Gastrocnemius medialis (tissue), 4 donors: Measurements from ENCODE around the gene SND1. TPM values are rescaled to one million over a fixed set of nuclear protein-coding genes. Genes with fewer than 3 reads are reported as not detected.

Source experiments
- ATAC-seq, 2 donors: fragments of 150-250 bp; one replicate each; pipeline ENCODE4 v1.9.1; 2016
- DNase-seq, 2 donors: peaks; one replicate each; pipeline ENCODE4 v3.0.0-alpha.2; 2019
- H3K27ac ChIP-seq, 4 donors: fragments of 200-600 bp; sonication (generic); 1 replicate in 1 of 4; 2 replicates in 3 of 4; pipeline ENCODE4 v1.5.1; 2016 to 2018; ENCODE audit warnings: mild to moderate bottlenecking in 2 of 4, moderate library complexity in 1 of 4
- H3K27me3 ChIP-seq, 3 donors: fragments of 200-600 bp; sonication (generic) in 2 of 3; 1 replicate in 1 of 3; 2 replicates in 2 of 3; pipeline versions ENCODE4 v1.5.1 to v1.6.0; 2016 to 2019; ENCODE audit warnings: mild to moderate bottlenecking in 1 of 3, moderate library complexity in 1 of 3
- H3K36me3 ChIP-seq, 2 donors: fragments of 200-600 bp; sonication (generic) in 1 of 2; one replicate each; pipeline ENCODE4 v1.5.1; 2017 to 2018
- H3K4me1 ChIP-seq, 2 donors: fragments of 200-600 bp; sonication (generic) in 1 of 2; one replicate each; pipeline ENCODE4 v1.5.1; 2016 to 2017; ENCODE audit warnings: mild to moderate bottlenecking in 2 of 2
- H3K4me3 ChIP-seq, 4 donors: fragments of 200-600 bp; sonication (generic) in 3 of 4; 1 replicate in 1 of 4; 2 replicates in 3 of 4; pipeline ENCODE4 v1.5.1; 2016 to 2019; ENCODE audit warnings: mild to moderate bottlenecking in 2 of 4
- H3K9me3 ChIP-seq, 3 donors: fragments of 200-600 bp; sonication (generic) in 2 of 3; 1 replicate in 1 of 3; 2 replicates in 2 of 3; pipeline ENCODE4 v1.5.1; 2016 to 2019
- CTCF ChIP-seq, 5 experiments: fragments of 450-650 bp in 3 of 5; fragments of 200-600 bp in 2 of 5; sonication (generic) in 2 of 5; IDR thresholded peaks in 4 of 5; conservative IDR thresholded peaks in 1 of 5; 1 replicate in 4 of 5; 2 replicates in 1 of 5; pipeline ENCODE4 v1.5.1; 2016 to 2019; ENCODE audit warnings: antibody characterized with exemption in 5 of 5, mild to moderate bottlenecking in 3 of 5, moderate library complexity in 3 of 5
- POLR2A ChIP-seq, 2 donors: fragments of 450-650 bp; IDR thresholded peaks; one replicate each; pipeline ENCODE4 v1.6.1; 2017; ENCODE audit warnings: antibody characterized with exemption in 2 of 2, mild to moderate bottlenecking in 2 of 2, moderate library complexity in 2 of 2
- in situ Hi-C, 4 donors: fragments of 200-750 bp; cut with MboI; loops; one replicate each; pipeline versions ENCODE4 v1.15.0 to v1.8.0; 2017; ENCODE audit warnings: low sequenced_read_pairs in 4 of 4
- intact Hi-C: fragments of 100-400 bp; cut with DNase I; formaldehyde crosslinking; loops from one replicate; pipeline ENCODE4 v1.15.1; 2023; ENCODE audit warnings: low total_unique reads
- total RNA-seq, 4 donors: library from RNA; depleted of rRNA; stranded (reverse); fragments of >200 nt; gene quantifications; one replicate each; pipeline versions ENCODE4 v1.1.0 to v1.2.3, GENCODE V29; 2016

Gene SND1
- total RNA-seq, 4 donors from 2014 or later = 30.4 to 73.0 (median 50.3) TPM

DNA sequence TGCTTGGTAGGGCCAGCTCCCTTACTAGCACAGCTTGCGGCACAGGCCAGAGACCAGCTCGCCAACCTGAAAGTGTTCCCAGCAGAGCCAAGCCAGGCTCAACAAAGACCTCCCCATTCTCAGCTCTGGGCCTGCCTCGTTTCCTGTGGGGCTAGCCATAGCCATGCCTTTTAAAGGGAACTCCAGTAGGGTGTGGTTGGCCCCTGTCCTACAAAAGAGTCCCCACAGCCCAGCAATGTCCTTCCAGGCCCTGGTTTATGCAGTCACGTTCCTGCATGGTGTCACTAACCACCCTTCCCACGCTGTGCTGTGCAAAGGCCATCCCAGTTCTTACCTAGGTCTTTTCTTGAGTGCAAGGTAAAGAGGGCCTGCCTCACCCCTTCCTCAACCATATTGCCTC is 467.0 kb downstream of the SND1 start:
- peaks cover 0 to 2% (median 0%) of the 10 kb centered on the region in 3 donors for H3K27me3 ChIP-seq
- ATAC-seq (no peak), DNase-seq (no peak)
- H3K9me3 ChIP-seq = no peaks in the 10 kb centered on the region
- in situ Hi-C loops = no loop called here
- no peak for TF ChIP-seq POLR2A (IDR thresholded peaks at IDR 0.05)
- no peak for TF ChIP-seq CTCF (IDR thresholded peaks at IDR 0.05 in 4 of 5, conservative IDR thresholded peaks at IDR 0.05 in 1 of 5)
- intact Hi-C loops = no loop called here
- H3K4me1 ChIP-seq = no peaks in the 10 kb centered on the region
- H3K36me3 ChIP-seq = no peaks in the 10 kb centered on the region
- no peak overlapping the region for H3K27ac ChIP-seq
- no peak overlapping the region for H3K4me3 ChIP-seq

DNA sequence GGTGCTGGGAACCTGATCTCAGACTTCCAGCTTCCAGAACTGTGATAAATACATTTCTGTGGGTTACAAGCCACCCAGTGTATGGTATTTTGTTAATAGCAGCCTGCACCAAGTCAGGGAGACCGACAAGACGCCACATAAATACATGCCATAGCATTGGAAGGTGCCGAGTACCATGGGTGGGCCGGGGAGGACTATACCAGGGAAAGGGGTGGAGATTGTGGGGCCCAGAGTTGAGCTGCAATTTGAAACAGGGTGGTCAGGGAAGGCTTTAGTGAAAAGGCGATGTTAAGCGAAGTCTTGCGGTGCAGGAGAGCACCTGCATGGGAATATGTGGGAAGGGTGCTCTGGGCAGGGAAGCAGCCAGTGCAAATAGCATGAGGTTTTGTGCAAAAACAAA is 468.1 kb downstream of the SND1 start:
- no peak for ATAC-seq

GRCh38 chr7:128120976-128121490 is 469.0 kb downstream of the SND1 start:
- Histone ChIP-seq H3K27me3 (peaks cover 0 to 2% (median 0%) of the 10 kb centered on the region in 3 donors), H3K36me3 (no peaks in the 10 kb centered on the region), H3K4me1 (no peaks in the 10 kb centered on the region), H3K4me3 (no peak overlapping the region), H3K9me3 (no peaks in the 10 kb centered on the region), H3K27ac (no peak overlapping the region)
- in situ Hi-C loops = no loop called here
- no peak for ATAC-seq
- no peak for DNase-seq
- intact Hi-C loops = no loop called here
- TF ChIP-seq CTCF (IDR thresholded peaks at IDR 0.05 in 4 of 5, conservative IDR thresholded peaks at IDR 0.05 in 1 of 5) (no peak), POLR2A (IDR thresholded peaks at IDR 0.05) (no peak)

More for the DNA sequence above, 468.1 kb downstream of the SND1 start:
- in situ Hi-C loops (no loop called here), intact Hi-C loops (no loop called here)
- H3K27ac ChIP-seq = no peak overlapping the region
- no peak for DNase-seq
- TF ChIP-seq CTCF (IDR thresholded peaks at IDR 0.05 in 4 of 5, conservative IDR thresholded peaks at IDR 0.05 in 1 of 5) (no peak), POLR2A (IDR thresholded peaks at IDR 0.05) (no peak)
- no peak overlapping the region for H3K4me3 ChIP-seq
- H3K4me1 ChIP-seq = no peaks in the 10 kb centered on the region
- no peaks in the 10 kb centered on the region for H3K9me3 ChIP-seq
- H3K27me3 ChIP-seq = peaks cover 0 to 2% (median 0%) of the 10 kb centered on the region in 3 donors
- H3K36me3 ChIP-seq = no peaks in the 10 kb centered on the region

DNA sequence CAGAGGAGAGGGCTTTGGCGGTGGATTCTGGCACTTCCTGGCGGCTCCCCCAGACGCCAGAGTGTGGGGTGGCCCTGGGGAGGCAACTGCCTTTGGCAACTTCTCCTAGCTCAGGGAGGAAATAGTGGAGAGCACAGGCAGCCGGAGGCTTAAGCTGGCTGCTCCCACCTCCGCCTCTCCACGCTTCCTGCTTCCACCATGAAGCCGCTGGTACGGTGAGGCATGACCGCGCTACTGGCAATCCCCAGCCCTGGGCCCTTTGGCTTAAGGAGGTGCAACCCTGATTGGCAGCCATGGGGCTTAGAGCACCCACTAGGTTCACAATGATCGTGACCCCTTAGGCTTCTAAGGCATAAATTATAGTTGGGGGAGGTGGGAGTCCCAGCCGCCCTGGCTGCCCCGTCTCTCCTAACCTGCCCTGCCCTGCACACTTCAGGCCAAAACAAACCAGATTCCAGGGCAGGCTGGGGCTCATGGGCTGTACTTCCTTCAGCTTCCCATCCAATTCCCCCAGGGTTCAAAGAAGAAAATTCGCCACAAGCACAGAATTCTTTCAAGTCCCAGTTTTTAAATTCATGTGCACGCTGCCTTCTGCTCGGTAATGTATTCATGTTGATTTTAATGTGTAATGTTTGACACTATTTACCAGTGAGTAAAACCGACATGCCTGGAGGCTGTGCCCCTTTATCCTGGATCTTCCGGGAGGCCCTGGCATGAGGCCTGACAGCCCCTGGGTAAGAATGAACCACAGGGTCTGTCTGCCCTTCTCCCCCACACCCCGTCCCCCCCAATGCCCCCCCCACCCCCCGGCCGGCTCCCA is 469.9 kb downstream of the SND1 start:
- Histone ChIP-seq H3K27me3 (peaks cover 0 to 2% (median 0%) of the 10 kb centered on the region in 3 donors), H3K9me3 (no peaks in the 10 kb centered on the region), H3K36me3 (no peaks in the 10 kb centered on the region), H3K4me3 (peak overlapping the region in 3 of 4 donors; percentile 17 to 41 (median 28)), H3K4me1 (no peaks in the 10 kb centered on the region), H3K27ac (no peak overlapping the region)
- ATAC-seq (no peak), DNase-seq (no peak)
- in situ Hi-C loops (no loop called here), intact Hi-C loops (no loop called here)
- TF ChIP-seq POLR2A (IDR thresholded peaks at IDR 0.05) = no peak

- no peaks in the 10 kb centered on the region for H3K9me3 ChIP-seq
Observed at GRCh38 chr7:128122576-128123290, 470.7 kb downstream of the SND1 start.

More at GRCh38 chr7:128122576-128123290, 470.7 kb downstream of the SND1 start:
- H3K4me1 ChIP-seq = no peaks in the 10 kb centered on the region
- no peak overlapping the region for H3K27ac ChIP-seq
- intact Hi-C loops = no loop called here
- no peak for ATAC-seq
- in situ Hi-C loops = no loop called here
- no peak for TF ChIP-seq CTCF (IDR thresholded peaks at IDR 0.05 in 4 of 5, conservative IDR thresholded peaks at IDR 0.05 in 1 of 5)
- TF ChIP-seq POLR2A (IDR thresholded peaks at IDR 0.05) = no peak
- H3K27me3 ChIP-seq = peaks cover 0 to 2% (median 0%) of the 10 kb centered on the region in 3 donors
- H3K4me3 ChIP-seq = no peak overlapping the region
- DNase-seq = no peak
- no peaks in the 10 kb centered on the region for H3K36me3 ChIP-seq
